Suprapubic skin (tissue), 3 donors: ENCODE data around the gene PDXDC1.
"Not testable (repeated sequence)": the region's sequence is repeated elsewhere in the genome, so short reads cannot be mapped to it uniquely, and the experiment has no call there.

ENCODE experiments used
- POLR2A ChIP-seq, 2 donors: fragments of 450-650 bp; IDR thresholded peaks; one replicate each; pipeline ENCODE4 v1.6.1; 2017; ENCODE audit warnings: antibody characterized with exemption in 2 of 2, mild to moderate bottlenecking in 2 of 2, moderate library complexity in 2 of 2
- TF ChIP-seq, protein P1 (sequence below), 2 donors: fragments of 200-600 bp in 1 of 2; fragments of 450-650 bp in 1 of 2; sonication (generic) in 1 of 2; IDR thresholded peaks; one replicate each; pipeline ENCODE4 v1.5.1; 2016 to 2019; ENCODE audit warnings: antibody characterized with exemption in 2 of 2, mild to moderate bottlenecking in 1 of 2, moderate library complexity in 1 of 2

DNA sequence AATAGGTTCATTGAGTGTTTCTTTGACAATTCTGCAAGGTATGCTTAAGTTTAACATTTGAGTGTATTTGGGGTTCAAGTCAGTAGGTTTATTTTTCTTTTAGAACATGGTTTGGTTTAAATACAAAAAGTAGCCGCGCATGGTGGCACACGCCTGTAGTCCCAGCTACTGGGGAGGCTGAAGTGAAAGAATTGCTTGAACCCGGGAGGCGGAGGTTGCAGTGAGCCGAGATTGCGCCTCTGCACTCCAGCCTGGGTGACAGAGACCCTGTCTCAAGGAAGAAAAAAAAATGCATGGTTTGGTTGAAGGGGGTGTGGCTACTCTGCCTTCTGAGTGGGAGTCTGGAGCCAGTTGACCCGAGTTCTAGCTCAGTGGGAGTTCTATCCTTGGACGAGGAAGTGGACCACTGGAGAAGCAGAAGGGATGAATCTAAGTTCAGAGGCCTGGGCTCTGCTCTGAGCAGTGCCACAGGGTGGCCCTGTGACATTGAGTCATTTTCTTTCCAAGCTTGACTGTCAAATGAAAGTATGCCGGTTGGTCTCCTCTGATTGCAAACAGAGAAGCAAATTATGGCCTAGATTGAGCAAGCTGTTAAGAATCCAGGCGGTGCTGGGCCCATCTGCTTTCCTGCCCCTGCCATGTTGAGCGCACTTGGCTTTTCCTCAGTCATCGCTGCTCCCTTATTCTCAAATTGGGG lies 48.7 kb downstream of the PDXDC1 start:
- TF ChIP-seq, protein P1, sequence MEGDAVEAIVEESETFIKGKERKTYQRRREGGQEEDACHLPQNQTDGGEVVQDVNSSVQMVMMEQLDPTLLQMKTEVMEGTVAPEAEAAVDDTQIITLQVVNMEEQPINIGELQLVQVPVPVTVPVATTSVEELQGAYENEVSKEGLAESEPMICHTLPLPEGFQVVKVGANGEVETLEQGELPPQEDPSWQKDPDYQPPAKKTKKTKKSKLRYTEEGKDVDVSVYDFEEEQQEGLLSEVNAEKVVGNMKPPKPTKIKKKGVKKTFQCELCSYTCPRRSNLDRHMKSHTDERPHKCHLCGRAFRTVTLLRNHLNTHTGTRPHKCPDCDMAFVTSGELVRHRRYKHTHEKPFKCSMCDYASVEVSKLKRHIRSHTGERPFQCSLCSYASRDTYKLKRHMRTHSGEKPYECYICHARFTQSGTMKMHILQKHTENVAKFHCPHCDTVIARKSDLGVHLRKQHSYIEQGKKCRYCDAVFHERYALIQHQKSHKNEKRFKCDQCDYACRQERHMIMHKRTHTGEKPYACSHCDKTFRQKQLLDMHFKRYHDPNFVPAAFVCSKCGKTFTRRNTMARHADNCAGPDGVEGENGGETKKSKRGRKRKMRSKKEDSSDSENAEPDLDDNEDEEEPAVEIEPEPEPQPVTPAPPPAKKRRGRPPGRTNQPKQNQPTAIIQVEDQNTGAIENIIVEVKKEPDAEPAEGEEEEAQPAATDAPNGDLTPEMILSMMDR (IDR thresholded peaks at IDR 0.05) = not testable (repeated sequence)
- TF ChIP-seq POLR2A (IDR thresholded peaks at IDR 0.05) = not testable (repeated sequence)
